CD14-positive monocyte (primary cell): ENCODE data around the gene TMEM119. TPM values are rescaled to one million over a fixed set of nuclear protein-coding genes. Genes with fewer than 3 reads are reported as not detected.

Experiments
- DNase-seq, 3 donors: peaks; one replicate each; pipeline ENCODE4 v3.0.0-alpha.2; 2011 to 2022
- H2AFZ ChIP-seq: 2 replicates; pipeline ENCODE4 v1.6.0; 2012; ENCODE audit warnings: mild to moderate bottlenecking, low read depth, low read length, inconsistent platforms; ENCODE audit not compliant: insufficient read depth, poor library complexity, severe bottlenecking
- H3K27ac ChIP-seq, 2 donors: 1 replicate in 1 of 2; 2 replicates in 1 of 2; pipeline ENCODE4 v1.5.1; 2012 to 2013; ENCODE audit warnings: low read length in 2 of 2, control low read depth in 1 of 2, inconsistent platforms in 1 of 2, low read depth in 1 of 2, mild to moderate bottlenecking in 1 of 2
- H3K27me3 ChIP-seq, 2 donors: one replicate each; pipeline versions ENCODE4 v1.6.0 to v1.6.1; 2011 to 2013; ENCODE audit warnings: low read length in 2 of 2; ENCODE audit not compliant: control insufficient read depth in 2 of 2, insufficient read depth in 2 of 2
- H3K36me3 ChIP-seq, 2 donors: replicated peaks in 1 of 2; 1 replicate in 1 of 2; 2 replicates in 1 of 2; pipeline versions ENCODE4 v1.5.1 to v1.6.1; 2012 to 2013; ENCODE audit warnings: low read length in 2 of 2, control low read depth in 1 of 2, inconsistent platforms in 1 of 2, mild to moderate bottlenecking in 1 of 2; ENCODE audit not compliant: insufficient read depth in 2 of 2, control insufficient read depth in 1 of 2
- H3K4me1 ChIP-seq, 2 donors: 1 replicate in 1 of 2; 2 replicates in 1 of 2; pipeline versions ENCODE4 v1.5.1 to v1.6.1; 2012 to 2013; ENCODE audit warnings: low read length in 2 of 2, control low read depth in 1 of 2, inconsistent platforms in 1 of 2, mild to moderate bottlenecking in 1 of 2, moderate library complexity in 1 of 2; ENCODE audit not compliant: insufficient read depth in 2 of 2, control insufficient read depth in 1 of 2
- H3K4me2 ChIP-seq: replicated peaks from 2 replicates; pipeline ENCODE3; 2012; ENCODE audit warnings: low read length, moderate library complexity, mild to moderate bottlenecking; ENCODE audit not compliant: poor library complexity, severe bottlenecking; ENCODE audit errors: extremely low read depth
- H3K4me3 ChIP-seq, 3 experiments: fragments of 200-600 bp in 1 of 3; sonication (generic) in 1 of 3; replicated peaks in 1 of 3; 1 replicate in 2 of 3; 2 replicates in 1 of 3; pipeline ENCODE4 v1.5.1; 2011 to 2013; ENCODE audit warnings: low read length in 3 of 3, mild to moderate bottlenecking in 3 of 3, control low read depth in 2 of 3, low read depth in 2 of 3, inconsistent platforms in 1 of 3, moderate library complexity in 1 of 3
- H3K79me2 ChIP-seq: 2 replicates; pipeline ENCODE4 v1.6.0; 2012; ENCODE audit warnings: mild to moderate bottlenecking, control low read depth, inconsistent platforms, low read length, moderate library complexity; ENCODE audit not compliant: insufficient read depth
- H3K9ac ChIP-seq: 2 replicates; pipeline ENCODE4 v1.6.0; 2017; ENCODE audit warnings: low read length, mild to moderate bottlenecking; ENCODE audit not compliant: insufficient read depth, poor library complexity, severe bottlenecking
- H3K9me3 ChIP-seq, 2 donors: replicated peaks in 1 of 2; 1 replicate in 1 of 2; 2 replicates in 1 of 2; pipeline versions ENCODE4 v1.5.1 to v1.6.1; 2012 to 2013; ENCODE audit warnings: low read length in 2 of 2, control low read depth in 1 of 2; ENCODE audit not compliant: control insufficient read depth in 1 of 2, insufficient read depth in 1 of 2
- H4K20me1 ChIP-seq: 2 replicates; pipeline ENCODE4 v1.6.0; 2012; ENCODE audit warnings: mild to moderate bottlenecking, low read length, control low read depth, moderate library complexity; ENCODE audit not compliant: insufficient read depth
- H3K27ac Mint-ChIP-seq, 7 donors: one replicate each; pipeline ENCODE4 v1.8.0; 2020; ENCODE audit warnings: mild to moderate bottlenecking in 7 of 7, mixed read lengths in 7 of 7, moderate library complexity in 6 of 7, inconsistent platforms in 2 of 7
- H3K27me3 Mint-ChIP-seq, 3 donors: one replicate each; pipeline ENCODE4 v1.8.0; 2021 to 2022; ENCODE audit warnings: low read depth in 3 of 3, mild to moderate bottlenecking in 3 of 3, mixed read lengths in 3 of 3, moderate library complexity in 3 of 3, inconsistent platforms in 1 of 3
- H3K36me3 Mint-ChIP-seq, 2 donors: one replicate each; pipeline ENCODE4 v1.8.0; 2020; ENCODE audit warnings: mixed read lengths in 2 of 2, inconsistent platforms in 1 of 2, mild to moderate bottlenecking in 1 of 2
- H3K4me1 Mint-ChIP-seq: one replicate; pipeline ENCODE4 v1.8.0; 2020; ENCODE audit warnings: mild to moderate bottlenecking, mixed read lengths
- H3K4me3 Mint-ChIP-seq, 2 donors: one replicate each; pipeline ENCODE4 v1.8.0; 2020; ENCODE audit warnings: mild to moderate bottlenecking in 2 of 2, mixed read lengths in 2 of 2, moderate library complexity in 1 of 2
- H3K9me3 Mint-ChIP-seq, 7 donors: one replicate each; pipeline ENCODE4 v1.8.0; 2020 to 2022; ENCODE audit warnings: mixed read lengths in 7 of 7, mild to moderate bottlenecking in 6 of 7, moderate library complexity in 6 of 7, inconsistent platforms in 2 of 7
- CTCF ChIP-seq: fragments of 200-600 bp; IDR thresholded peaks from one replicate; pipeline ENCODE4 v1.8.0; 2022; ENCODE audit warnings: antibody characterized with exemption, mild to moderate bottlenecking
- WGBS: methylation state at CpG from one replicate; pipeline ENCODE4 v1.1.5; 2013; ENCODE audit warnings: missing lambda C conversion rate; ENCODE audit not compliant: insufficient coverage; 5-methylcytosine and 5-hydroxymethylcytosine counted together
- intact Hi-C, 2 donors: fragments of 100-400 bp; cut with micrococcal nuclease; formaldehyde crosslinking; loops; one replicate each; pipeline versions ENCODE4 v1.15.0 to v1.15.1; 2023
- polyA plus RNA-seq, 3 donors: library from polyadenylated mRNA; depleted of rRNA in 1 of 3; unstranded in 2 of 3; stranded (reverse) in 1 of 3; fragments of 300-500 nt in 2 of 3; fragments of >200 nt in 1 of 3; fragmentation: Illumina TruSeq in 2 of 3; gene quantifications; 1 replicate in 2 of 3; 2 replicates in 1 of 3; pipeline ENCODE4 v1.2.3, GENCODE V29; 2012 to 2021

Gene TMEM119
- polyA plus RNA-seq, 3 donors = 0.18 to 0.85 (median 0.56) TPM

- peak overlapping the region in 1 of 2 donors; percentile 79 for H3K27ac ChIP-seq
- peaks cover 37 to 47% of the 10 kb centered on the region in 2 donors for H3K36me3 Mint-ChIP-seq
- H3K4me3 ChIP-seq = no peak overlapping the region
- peak overlapping the region in 5 of 7 donors; percentile 18 to 52 (median 40) for H3K27ac Mint-ChIP-seq
- H3K4me1 Mint-ChIP-seq = peaks cover 58% of the 10 kb centered on the region
- H3K9me3 Mint-ChIP-seq = no peaks in the 10 kb centered on the region
- no peak overlapping the region for H3K9ac ChIP-seq
- H3K9me3 ChIP-seq = no peaks in the 10 kb centered on the region
- H3K36me3 ChIP-seq = peaks cover 42 to 49% of the 10 kb centered on the region in 2 donors
- peaks cover 73% of the 10 kb centered on the region for H3K79me2 ChIP-seq
- no peak for DNase-seq
- no peak for TF ChIP-seq CTCF
- H2AFZ ChIP-seq = no peak overlapping the region
- WGBS = 86% methylated on average over 5 of the region's 7 CpGs
- intact Hi-C loops = no loop called here
- no peak overlapping the region for H3K4me3 Mint-ChIP-seq
- peaks cover 34 to 48% of the 10 kb centered on the region in 2 donors for H3K4me1 ChIP-seq
- no peaks in the 10 kb centered on the region for H3K27me3 ChIP-seq
- H4K20me1 ChIP-seq = peaks cover 67% of the 10 kb centered on the region
- no peak overlapping the region for H3K4me2 ChIP-seq
- no peaks in the 10 kb centered on the region for H3K27me3 Mint-ChIP-seq
Measured at GRCh38 chr12:108548954-108549521, 48.8 kb downstream of the TMEM119 start.

GRCh38 chr12:108547686-108548085, 50.2 kb downstream of the TMEM119 start:
- intact Hi-C loops = no loop called here
- no peaks in the 10 kb centered on the region for H3K9me3 Mint-ChIP-seq
- H3K27ac ChIP-seq = peak overlapping the region; percentile 53 to 79
- peak overlapping the region; percentile 11 to 40 for H3K4me3 Mint-ChIP-seq
- H3K79me2 ChIP-seq = peaks cover 72% of the 10 kb centered on the region
- H2AFZ ChIP-seq = no peak overlapping the region
- H3K4me1 ChIP-seq = peaks cover 34 to 48% of the 10 kb centered on the region in 2 donors
- peak overlapping the region in 1 of 3 experiments; percentile 7 for H3K4me3 ChIP-seq
- DNase-seq = peak; percentile 38 to 62 (median 43)
- no peaks in the 10 kb centered on the region for H3K27me3 ChIP-seq
- TF ChIP-seq CTCF = no peak
- H3K4me1 Mint-ChIP-seq = peaks cover 46% of the 10 kb centered on the region
- H4K20me1 ChIP-seq = peaks cover 54% of the 10 kb centered on the region
- peak overlapping the region; percentile 82 to 93 (median 89) for H3K27ac Mint-ChIP-seq
- H3K27me3 Mint-ChIP-seq = no peaks in the 10 kb centered on the region
- no peaks in the 10 kb centered on the region for H3K9me3 ChIP-seq
- H3K36me3 ChIP-seq = peaks cover 56 to 62% of the 10 kb centered on the region in 2 donors
- no peak overlapping the region for H3K9ac ChIP-seq
- WGBS = 49% methylated on average over 9 of the region's 9 CpGs
- peak overlapping the region; percentile 26 for H3K4me2 ChIP-seq
- H3K36me3 Mint-ChIP-seq = peaks cover 47 to 58% of the 10 kb centered on the region in 2 donors
